K562 (cell line): ENCODE results near the gene EPS8. TPM values are rescaled to one million over a fixed set of nuclear protein-coding genes. Genes with fewer than 3 reads are reported as not detected.

Experiments
- ATAC-seq: fragments of 200-7000 bp; cut with Tn5 transposase; 3 replicates; pipeline ENCODE4 v1.9.1; 2020; ENCODE audit warnings: moderate library complexity
- BruUV-seq: library from RNA; stranded (reverse); fragments of 400-500 nt; replicated peaks from 2 replicates; lab custom pipeline; 2021; lab: Mats Ljungman, UMichigan
- CTCF ChIA-PET: fragments of 300-600 bp; formaldehyde crosslinking; extraction: SDS; loops from one replicate; lab custom pipeline; 2021; ENCODE audit warnings: low intra/inter-chr PET ratio; lab: Yijun Ruan, JAX
- POLR2A ChIA-PET: fragments of 300-600, 350-650 bp; sonication (Branson Sonifier 250); formaldehyde crosslinking; extraction: SDS; loops from one replicate; lab custom pipeline; 2021; ENCODE audit warnings: antibody characterized with exemption, inconsistent platforms; lab: Yijun Ruan, JAX
- DNase-seq, 4 experiments: peaks; one replicate each; pipeline versions ENCODE4 v3.0.0 to v3.0.0-alpha.2; 2011 to 2018; ENCODE audit warnings: low spot score in 3 of 4, mixed read lengths in 3 of 4; ENCODE audit errors: extremely low read depth in 1 of 4
- FAIRE-seq: peaks from 2 replicates; lab custom pipeline; 2011; peaks lifted over from hg19 to GRCh38; lab: Jason Lieb, UNC
- H2AFZ ChIP-seq: 2 replicates; pipeline ENCODE4 v1.6.0; 2011; ENCODE audit warnings: low read depth, low read length, control low read depth, inconsistent platforms
- H3K27ac ChIP-seq: fragments of 200-600 bp; 3 replicates; pipeline ENCODE4 v1.8.0; 2011; ENCODE audit warnings: low read depth, mild to moderate bottlenecking, control low read depth, inconsistent platforms, low read length, moderate library complexity, mixed read lengths; ENCODE audit errors: extremely low read depth
- H3K27me3 ChIP-seq, 2 experiments: fragments of 300-600 bp in 1 of 2; 2 replicates in 1 of 2; 3 replicates in 1 of 2; pipeline versions ENCODE4 v1.6.0 to v1.8.0; 2011; ENCODE audit warnings: inconsistent platforms in 2 of 2, low read length in 2 of 2, mild to moderate bottlenecking in 1 of 2, mixed read lengths in 1 of 2, moderate library complexity in 1 of 2; ENCODE audit not compliant: control insufficient read depth in 2 of 2, insufficient read depth in 2 of 2
- H3K36me3 ChIP-seq: fragments of 300-600 bp; 3 replicates; pipeline ENCODE4 v1.8.0; 2011; ENCODE audit warnings: mild to moderate bottlenecking, low read length, inconsistent platforms; ENCODE audit not compliant: control insufficient read depth, insufficient read depth
- H3K4me1 ChIP-seq, 2 experiments: fragments of 200-600 bp in 1 of 2; replicated peaks in 1 of 2; 2 replicates in 1 of 2; 3 replicates in 1 of 2; pipeline versions ENCODE4 v1.5.1 to v1.8.0; 2011; ENCODE audit warnings: inconsistent platforms in 2 of 2, low read length in 2 of 2, mild to moderate bottlenecking in 1 of 2, mixed read lengths in 1 of 2, moderate library complexity in 1 of 2; ENCODE audit not compliant: control insufficient read depth in 2 of 2, insufficient read depth in 2 of 2
- H3K4me2 ChIP-seq: 2 replicates; pipeline ENCODE4 v1.6.1; 2011; ENCODE audit warnings: low read length, control low read depth, inconsistent platforms, mixed read lengths; ENCODE audit not compliant: insufficient read depth
- H3K4me3 ChIP-seq: fragments of 200-600 bp; sonication (generic), shearing (Covaris generic); 2 replicates; pipeline ENCODE4 v1.5.1; 2016; ENCODE audit warnings: control low read depth, inconsistent platforms
- H3K79me2 ChIP-seq: fragments of 200-600 bp; 3 replicates; pipeline ENCODE4 v1.8.0; 2011; ENCODE audit warnings: low read length, inconsistent platforms; ENCODE audit not compliant: control insufficient read depth, insufficient read depth
- H3K9ac ChIP-seq, 2 experiments: 2 replicates each; pipeline versions ENCODE4 v1.6.0 to v1.6.1; 2011; ENCODE audit warnings: low read depth in 2 of 2, low read length in 2 of 2, control low read depth in 1 of 2, inconsistent platforms in 1 of 2, mild to moderate bottlenecking in 1 of 2, mixed read lengths in 1 of 2; ENCODE audit not compliant: insufficient read depth in 1 of 2
- H3K9me1 ChIP-seq: one replicate; pipeline ENCODE4 v1.6.0; 2011; ENCODE audit warnings: inconsistent platforms, mild to moderate bottlenecking, low read length, moderate library complexity; ENCODE audit not compliant: control insufficient read depth, insufficient read depth
- H3K9me3 ChIP-seq: replicated peaks from 2 replicates; pipeline ENCODE4 v1.5.1; 2011; ENCODE audit warnings: low read depth, low read length, inconsistent platforms; ENCODE audit not compliant: control insufficient read depth, insufficient read depth
- H4K20me1 ChIP-seq: replicated peaks from 2 replicates; pipeline ENCODE4 v1.6.1; 2011; ENCODE audit warnings: low read length, inconsistent platforms, mixed read lengths; ENCODE audit not compliant: control insufficient read depth, insufficient read depth
- E2F3 ChIP-seq: fragments of 250-450 bp; sonication (Bioruptor Pico); IDR thresholded peaks from 2 replicates; pipeline ENCODE4 v1.4.0; 2020; ENCODE audit warnings: mild to moderate bottlenecking
- ESRRB ChIP-seq: fragments of 250-450 bp; sonication (Bioruptor Pico); IDR thresholded peaks from 2 replicates; pipeline ENCODE4 v1.5.0; 2020; ENCODE audit warnings: mild to moderate bottlenecking, moderate library complexity, borderline replicate concordance
- FOXJ3 ChIP-seq: sonication (generic); formaldehyde crosslinking; IDR thresholded peaks from 2 replicates; pipeline ENCODE4 v1.4.0; 2020; ENCODE audit warnings: mild to moderate bottlenecking, missing genetic modification reagents
- ILF3 ChIP-seq: fragments of 450-650 bp; IDR thresholded peaks from 2 replicates; pipeline ENCODE4 v1.6.1; 2018; ENCODE audit warnings: antibody characterized with exemption, mild to moderate bottlenecking, moderate library complexity, borderline replicate concordance
- POLR2B ChIP-seq: fragments of 450-650 bp; IDR thresholded peaks from 2 replicates; pipeline ENCODE4 v1.6.1; 2018; ENCODE audit warnings: low read depth; ENCODE audit not compliant: partially characterized antibody
- TSC22D4 ChIP-seq: fragments of 450-650 bp; IDR thresholded peaks from 2 replicates; pipeline ENCODE4 v1.6.1; 2016; ENCODE audit warnings: missing genetic modification characterization, missing biosample characterization, control low read depth
- ZKSCAN8 ChIP-seq: fragments of 200-800 bp; sonication (Bioruptor generic); IDR thresholded peaks from 2 replicates; pipeline ENCODE4 v1.6.1; 2016; ENCODE audit warnings: missing genetic modification characterization, missing compliant biosample characterization
- ZNF584 ChIP-seq: fragments of 200-800 bp; sonication (Bioruptor generic); IDR thresholded peaks from 2 replicates; pipeline ENCODE4 v1.6.1; 2016; ENCODE audit warnings: low read depth, mild to moderate bottlenecking, missing genetic modification characterization, missing compliant biosample characterization
- WGBS: fragments of 100-300 bp; shearing (Covaris generic); methylation state at CpG from one replicate; pipeline ENCODE4 v1.1.6; 2016; ENCODE audit warnings: low coverage, mixed read lengths; ENCODE audit not compliant: insufficient coverage; ENCODE audit errors: missing lambda C conversion rate; 5-methylcytosine and 5-hydroxymethylcytosine counted together
- in situ Hi-C: fragments of 300-500 bp; cut with MboI; formaldehyde crosslinking; loops from 4 replicates; pipeline ENCODE4 v1.15.0; 2018; ENCODE audit warnings: inconsistent platforms, mixed read lengths
- intact Hi-C: fragments of 100-400 bp; cut with micrococcal nuclease; formaldehyde crosslinking; loops from 2 replicates; pipeline ENCODE4 v1.14.2; 2022
- polyA plus RNA-seq, 8 experiments: library from polyadenylated mRNA; depleted of rRNA in 4 of 8; stranded (reverse) in 5 of 8; unstranded in 3 of 8; fragments of >200 nt; fragmentation: Nextera tagmentation in 2 of 8; fragmentation: Illumina TruSeq in 1 of 8; extraction: Ambion mirVana in 2 of 8; extraction: Trizol in 1 of 8; gene quantifications; 2 replicates each; pipeline versions ENCODE4 v1.2.1 to v1.2.3, GENCODE V29; 2011 to 2014; ENCODE audit warnings: inconsistent platforms in 1 of 8, missing spikeins in 1 of 8
- total RNA-seq, 7 experiments: library from RNA; depleted of rRNA in 6 of 7; stranded (reverse); fragments of >200 nt in 6 of 7; fragmentation: Illumina TruSeq in 2 of 7; extraction: Trizol in 2 of 7; gene quantifications; 2 replicates each; pipeline versions ENCODE4 v1.2.1 to v1.2.3, GENCODE V29; 2011 to 2021; ENCODE audit warnings: low replicate concordance in 1 of 7
- TF ChIP-seq, protein P1 (sequence below): sonication (generic); formaldehyde crosslinking; IDR thresholded peaks from 2 replicates; pipeline ENCODE4 v1.8.0; 2022; ENCODE audit warnings: mild to moderate bottlenecking, missing genetic modification reagents
- TF ChIP-seq, protein P2 (sequence below): sonication (generic); formaldehyde crosslinking; IDR thresholded peaks from 2 replicates; pipeline ENCODE4 v1.8.0; 2023; ENCODE audit warnings: mild to moderate bottlenecking, missing genetic modification reagents
- TF ChIP-seq, protein P3 (sequence below), 2 experiments: fragments of 450-650 bp; IDR thresholded peaks; 2 replicates each; pipeline ENCODE4 v1.6.1; 2018; ENCODE audit warnings: mild to moderate bottlenecking in 2 of 2, low read depth in 1 of 2; ENCODE audit not compliant: partially characterized antibody in 2 of 2

The EPS8 gene
- total and polyA plus RNA-seq, 9 of the 15 experiments (the other 6 are each of a cell fraction or from before 2014, with no cell fraction given), result 0.10 to 1.9 (median 0.33) TPM

GRCh38 chr12:15719230-15719629 is 70.0 kb downstream of the EPS8 start (continued):
- TF ChIP-seq, protein P1, sequence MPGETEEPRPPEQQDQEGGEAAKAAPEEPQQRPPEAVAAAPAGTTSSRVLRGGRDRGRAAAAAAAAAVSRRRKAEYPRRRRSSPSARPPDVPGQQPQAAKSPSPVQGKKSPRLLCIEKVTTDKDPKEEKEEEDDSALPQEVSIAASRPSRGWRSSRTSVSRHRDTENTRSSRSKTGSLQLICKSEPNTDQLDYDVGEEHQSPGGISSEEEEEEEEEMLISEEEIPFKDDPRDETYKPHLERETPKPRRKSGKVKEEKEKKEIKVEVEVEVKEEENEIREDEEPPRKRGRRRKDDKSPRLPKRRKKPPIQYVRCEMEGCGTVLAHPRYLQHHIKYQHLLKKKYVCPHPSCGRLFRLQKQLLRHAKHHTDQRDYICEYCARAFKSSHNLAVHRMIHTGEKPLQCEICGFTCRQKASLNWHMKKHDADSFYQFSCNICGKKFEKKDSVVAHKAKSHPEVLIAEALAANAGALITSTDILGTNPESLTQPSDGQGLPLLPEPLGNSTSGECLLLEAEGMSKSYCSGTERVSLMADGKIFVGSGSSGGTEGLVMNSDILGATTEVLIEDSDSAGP, result no peak
- TF ChIP-seq E2F3 (CRISPR knock-in tag) (no peak), ESRRB (CRISPR knock-in tag) (no peak), ZNF584 (CRISPR knock-in tag) (no peak), FOXJ3 (no peak)

GRCh38 chr12:15717940-15718567 is 71.1 kb downstream of the EPS8 start:
- FAIRE-seq, result no peak
- TF ChIP-seq ILF3 (no peak), ZKSCAN8 (CRISPR knock-in tag) (no peak), TSC22D4 (tag) (no peak), POLR2B (no peak)
- TF ChIP-seq, protein P2, sequence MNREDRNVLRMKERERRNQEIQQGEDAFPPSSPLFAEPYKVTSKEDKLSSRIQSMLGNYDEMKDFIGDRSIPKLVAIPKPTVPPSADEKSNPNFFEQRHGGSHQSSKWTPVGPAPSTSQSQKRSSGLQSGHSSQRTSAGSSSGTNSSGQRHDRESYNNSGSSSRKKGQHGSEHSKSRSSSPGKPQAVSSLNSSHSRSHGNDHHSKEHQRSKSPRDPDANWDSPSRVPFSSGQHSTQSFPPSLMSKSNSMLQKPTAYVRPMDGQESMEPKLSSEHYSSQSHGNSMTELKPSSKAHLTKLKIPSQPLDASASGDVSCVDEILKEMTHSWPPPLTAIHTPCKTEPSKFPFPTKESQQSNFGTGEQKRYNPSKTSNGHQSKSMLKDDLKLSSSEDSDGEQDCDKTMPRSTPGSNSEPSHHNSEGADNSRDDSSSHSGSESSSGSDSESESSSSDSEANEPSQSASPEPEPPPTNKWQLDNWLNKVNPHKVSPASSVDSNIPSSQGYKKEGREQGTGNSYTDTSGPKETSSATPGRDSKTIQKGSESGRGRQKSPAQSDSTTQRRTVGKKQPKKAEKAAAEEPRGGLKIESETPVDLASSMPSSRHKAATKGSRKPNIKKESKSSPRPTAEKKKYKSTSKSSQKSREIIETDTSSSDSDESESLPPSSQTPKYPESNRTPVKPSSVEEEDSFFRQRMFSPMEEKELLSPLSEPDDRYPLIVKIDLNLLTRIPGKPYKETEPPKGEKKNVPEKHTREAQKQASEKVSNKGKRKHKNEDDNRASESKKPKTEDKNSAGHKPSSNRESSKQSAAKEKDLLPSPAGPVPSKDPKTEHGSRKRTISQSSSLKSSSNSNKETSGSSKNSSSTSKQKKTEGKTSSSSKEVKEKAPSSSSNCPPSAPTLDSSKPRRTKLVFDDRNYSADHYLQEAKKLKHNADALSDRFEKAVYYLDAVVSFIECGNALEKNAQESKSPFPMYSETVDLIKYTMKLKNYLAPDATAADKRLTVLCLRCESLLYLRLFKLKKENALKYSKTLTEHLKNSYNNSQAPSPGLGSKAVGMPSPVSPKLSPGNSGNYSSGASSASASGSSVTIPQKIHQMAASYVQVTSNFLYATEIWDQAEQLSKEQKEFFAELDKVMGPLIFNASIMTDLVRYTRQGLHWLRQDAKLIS (CRISPR knock-in tag), result no peak
- TF ChIP-seq, protein P3, sequence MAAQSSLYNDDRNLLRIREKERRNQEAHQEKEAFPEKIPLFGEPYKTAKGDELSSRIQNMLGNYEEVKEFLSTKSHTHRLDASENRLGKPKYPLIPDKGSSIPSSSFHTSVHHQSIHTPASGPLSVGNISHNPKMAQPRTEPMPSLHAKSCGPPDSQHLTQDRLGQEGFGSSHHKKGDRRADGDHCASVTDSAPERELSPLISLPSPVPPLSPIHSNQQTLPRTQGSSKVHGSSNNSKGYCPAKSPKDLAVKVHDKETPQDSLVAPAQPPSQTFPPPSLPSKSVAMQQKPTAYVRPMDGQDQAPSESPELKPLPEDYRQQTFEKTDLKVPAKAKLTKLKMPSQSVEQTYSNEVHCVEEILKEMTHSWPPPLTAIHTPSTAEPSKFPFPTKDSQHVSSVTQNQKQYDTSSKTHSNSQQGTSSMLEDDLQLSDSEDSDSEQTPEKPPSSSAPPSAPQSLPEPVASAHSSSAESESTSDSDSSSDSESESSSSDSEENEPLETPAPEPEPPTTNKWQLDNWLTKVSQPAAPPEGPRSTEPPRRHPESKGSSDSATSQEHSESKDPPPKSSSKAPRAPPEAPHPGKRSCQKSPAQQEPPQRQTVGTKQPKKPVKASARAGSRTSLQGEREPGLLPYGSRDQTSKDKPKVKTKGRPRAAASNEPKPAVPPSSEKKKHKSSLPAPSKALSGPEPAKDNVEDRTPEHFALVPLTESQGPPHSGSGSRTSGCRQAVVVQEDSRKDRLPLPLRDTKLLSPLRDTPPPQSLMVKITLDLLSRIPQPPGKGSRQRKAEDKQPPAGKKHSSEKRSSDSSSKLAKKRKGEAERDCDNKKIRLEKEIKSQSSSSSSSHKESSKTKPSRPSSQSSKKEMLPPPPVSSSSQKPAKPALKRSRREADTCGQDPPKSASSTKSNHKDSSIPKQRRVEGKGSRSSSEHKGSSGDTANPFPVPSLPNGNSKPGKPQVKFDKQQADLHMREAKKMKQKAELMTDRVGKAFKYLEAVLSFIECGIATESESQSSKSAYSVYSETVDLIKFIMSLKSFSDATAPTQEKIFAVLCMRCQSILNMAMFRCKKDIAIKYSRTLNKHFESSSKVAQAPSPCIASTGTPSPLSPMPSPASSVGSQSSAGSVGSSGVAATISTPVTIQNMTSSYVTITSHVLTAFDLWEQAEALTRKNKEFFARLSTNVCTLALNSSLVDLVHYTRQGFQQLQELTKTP (IDR thresholded peaks at IDR 0.05; ENCODE audit: low read depth in 1 of 2, partially characterized antibody in 2 of 2), result no peak

More at GRCh38 chr12:15717940-15718567, 71.1 kb downstream of the EPS8 start:
- Histone ChIP-seq H3K36me3 (no peaks in the 10 kb centered on the region), H3K9me3 (no peaks in the 10 kb centered on the region), H3K4me3 (no peak overlapping the region), H3K9me1 (no peaks in the 10 kb centered on the region), H3K27ac (no peak overlapping the region), H3K4me2 (no peak overlapping the region), H2AFZ (no peak overlapping the region), H4K20me1 (no peaks in the 10 kb centered on the region), H3K79me2 (no peaks in the 10 kb centered on the region), H3K4me1 (no peaks in the 10 kb centered on the region), H3K9ac (no peak overlapping the region), H3K27me3 (no peaks in the 10 kb centered on the region)
- no peak for ATAC-seq
- intact Hi-C loops, result no loop called here
- BruUV-seq, result no TSS peak
- in situ Hi-C loops, result no loop called here
- POLR2A ChIA-PET, result no interaction called here
- WGBS, result 0% methylated on average over 1 of the region's 1 CpG
- CTCF ChIA-PET, result no interaction called here
- no peak for DNase-seq
